ENCODE results near the gene NRBF2. TPM values are rescaled to one million over a fixed set of nuclear protein-coding genes. Genes with fewer than 3 reads are reported as not detected.
"Not testable (repeated sequence)": the region's sequence is repeated elsewhere in the genome, so short reads cannot be mapped to it uniquely, and the experiment has no call there.

The NRBF2 gene
- 35.6 and 42.7 TPM in 2 replicates for total RNA-seq
- polyA plus RNA-seq: 40.8 and 44.5 TPM in 2 replicates

GRCh38 chr10:63133056-63133820 is at the start of gene NRBF2:
Gene NRBF2 (plus strand): TSS chr10:63133328. CDS start chr10:63133471, 143 bp downstream.
- Histone ChIP-seq H3K9me3 (ENCODE audit: low read depth) (no peaks in the 10 kb centered on the region), H4K20me1 (ENCODE audit: insufficient read depth, poor library complexity, severe bottlenecking) (peaks cover 6% of the 10 kb centered on the region), H3K79me2 (peaks cover 47% of the 10 kb centered on the region), H3K9me2 (replicated peaks; ENCODE audit: insufficient read depth) (no peaks in the 10 kb centered on the region), H3K36me3 (replicated peaks; ENCODE audit: insufficient read depth, low read depth) (no peaks in the 10 kb centered on the region), H2AFZ (peak within 1 kb of the TSS; percentile 77), H3K4me1 (ENCODE audit: insufficient read depth) (peaks cover 12% of the 10 kb centered on the region), H3K27ac (peak within 1 kb of the TSS; percentile 97), H3K4me2 (peak within 1 kb of the TSS; percentile 84), H3K27me3 (no peaks in the 10 kb centered on the region), H3K4me3 (peak within 1 kb of the TSS; percentile 52)
- DNase-seq (ENCODE audit: low spot score): peak; percentile 99
- WGBS (ENCODE audit: low lambda C conversion rate, missing lambda C conversion rate): 1% methylated on average over 43 of the region's 55 CpGs
- peak; percentile 24 for TF ChIP-seq CTCF (IDR thresholded peaks at IDR 0.05; ENCODE audit: poor library complexity)
- no peak for TF ChIP-seq EZH2phosphoT487 (IDR thresholded peaks at IDR 0.05; ENCODE audit: low read depth, severe bottlenecking, unreplicated experiment)

DNA sequence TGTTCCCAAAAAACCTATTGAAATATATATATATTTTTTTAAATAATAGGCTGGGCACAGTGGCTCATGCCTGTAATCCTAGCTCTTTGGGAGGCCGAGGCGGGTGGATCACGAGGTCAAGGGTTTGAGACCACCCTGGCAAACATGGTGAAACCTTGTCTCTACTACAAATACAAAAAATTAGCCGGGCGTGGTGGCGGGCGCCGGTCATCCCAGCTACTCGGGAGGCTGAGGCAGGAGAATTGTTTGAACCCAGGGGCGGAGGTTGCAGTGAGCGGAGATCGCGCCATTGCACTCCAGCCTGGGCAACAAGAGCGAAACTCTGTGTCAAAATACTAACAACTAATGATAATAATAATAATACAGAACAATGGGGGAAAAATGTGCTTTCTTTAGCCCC is 49.7 kb upstream of the NRBF2 start:
- not testable (repeated sequence) for H3K9me3 ChIP-seq (ENCODE audit: low read depth); H3K4me3 ChIP-seq; H3K4me1 ChIP-seq (ENCODE audit: insufficient read depth); H3K27me3 ChIP-seq; DNase-seq (ENCODE audit: low spot score); H4K20me1 ChIP-seq (ENCODE audit: insufficient read depth, poor library complexity, severe bottlenecking); H3K9me2 ChIP-seq (replicated peaks; ENCODE audit: insufficient read depth); H3K79me2 ChIP-seq; H3K27ac ChIP-seq; H3K36me3 ChIP-seq (replicated peaks; ENCODE audit: insufficient read depth, low read depth); H3K4me2 ChIP-seq; H2AFZ ChIP-seq
- WGBS (ENCODE audit: low lambda C conversion rate, missing lambda C conversion rate): 91% methylated on average over 14 of the region's 14 CpGs

GRCh38 chr10:63083904-63084689 is 49.0 kb upstream of the NRBF2 start:
- Histone ChIP-seq H3K9me2 (replicated peaks; ENCODE audit: insufficient read depth) (no peaks in the 10 kb centered on the region), H3K4me2 (no peak overlapping the region), H3K9me3 (ENCODE audit: low read depth) (no peaks in the 10 kb centered on the region), H3K27me3 (no peaks in the 10 kb centered on the region), H3K4me3 (no peak overlapping the region), H3K36me3 (replicated peaks; ENCODE audit: insufficient read depth, low read depth) (no peaks in the 10 kb centered on the region), H2AFZ (no peak overlapping the region), H4K20me1 (ENCODE audit: insufficient read depth, poor library complexity, severe bottlenecking) (no peaks in the 10 kb centered on the region), H3K79me2 (no peaks in the 10 kb centered on the region), H3K4me1 (ENCODE audit: insufficient read depth) (no peaks in the 10 kb centered on the region), H3K27ac (no peak overlapping the region)
- peak; percentile 82 for TF ChIP-seq CTCF (IDR thresholded peaks at IDR 0.05; ENCODE audit: poor library complexity)
- TF ChIP-seq EZH2phosphoT487 (IDR thresholded peaks at IDR 0.05; ENCODE audit: low read depth, severe bottlenecking, unreplicated experiment): no peak
- no peak for TF ChIP-seq EZH2 (IDR thresholded peaks at IDR 0.05; ENCODE audit: borderline replicate concordance)
- DNase-seq (ENCODE audit: low spot score): peak; percentile 76
- WGBS (ENCODE audit: low lambda C conversion rate, missing lambda C conversion rate): 21% methylated on average over 7 of the region's 7 CpGs
